Measurements from ENCODE around the gene CC2D1A.

GRCh38 chr19:13899912-13900584 is 6.0 kb upstream of the CC2D1A start:
- no peak for TF ChIP-seq POLR2AphosphoS5 (IDR thresholded peaks at IDR 0.05; ENCODE audit: low read depth)
- TF ChIP-seq, protein P1, sequence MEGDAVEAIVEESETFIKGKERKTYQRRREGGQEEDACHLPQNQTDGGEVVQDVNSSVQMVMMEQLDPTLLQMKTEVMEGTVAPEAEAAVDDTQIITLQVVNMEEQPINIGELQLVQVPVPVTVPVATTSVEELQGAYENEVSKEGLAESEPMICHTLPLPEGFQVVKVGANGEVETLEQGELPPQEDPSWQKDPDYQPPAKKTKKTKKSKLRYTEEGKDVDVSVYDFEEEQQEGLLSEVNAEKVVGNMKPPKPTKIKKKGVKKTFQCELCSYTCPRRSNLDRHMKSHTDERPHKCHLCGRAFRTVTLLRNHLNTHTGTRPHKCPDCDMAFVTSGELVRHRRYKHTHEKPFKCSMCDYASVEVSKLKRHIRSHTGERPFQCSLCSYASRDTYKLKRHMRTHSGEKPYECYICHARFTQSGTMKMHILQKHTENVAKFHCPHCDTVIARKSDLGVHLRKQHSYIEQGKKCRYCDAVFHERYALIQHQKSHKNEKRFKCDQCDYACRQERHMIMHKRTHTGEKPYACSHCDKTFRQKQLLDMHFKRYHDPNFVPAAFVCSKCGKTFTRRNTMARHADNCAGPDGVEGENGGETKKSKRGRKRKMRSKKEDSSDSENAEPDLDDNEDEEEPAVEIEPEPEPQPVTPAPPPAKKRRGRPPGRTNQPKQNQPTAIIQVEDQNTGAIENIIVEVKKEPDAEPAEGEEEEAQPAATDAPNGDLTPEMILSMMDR (conservative IDR thresholded peaks at IDR 0.05; ENCODE audit: low read depth in 2 of 2): no peak
- no peak for TF ChIP-seq EZH2 (IDR thresholded peaks at IDR 0.05; ENCODE audit: low read depth, unreplicated experiment)
- TF ChIP-seq CREB1 (CRISPR knock-in tag; IDR thresholded peaks at IDR 0.05; ENCODE audit: low read depth): no peak
- TF ChIP-seq, protein P2, sequence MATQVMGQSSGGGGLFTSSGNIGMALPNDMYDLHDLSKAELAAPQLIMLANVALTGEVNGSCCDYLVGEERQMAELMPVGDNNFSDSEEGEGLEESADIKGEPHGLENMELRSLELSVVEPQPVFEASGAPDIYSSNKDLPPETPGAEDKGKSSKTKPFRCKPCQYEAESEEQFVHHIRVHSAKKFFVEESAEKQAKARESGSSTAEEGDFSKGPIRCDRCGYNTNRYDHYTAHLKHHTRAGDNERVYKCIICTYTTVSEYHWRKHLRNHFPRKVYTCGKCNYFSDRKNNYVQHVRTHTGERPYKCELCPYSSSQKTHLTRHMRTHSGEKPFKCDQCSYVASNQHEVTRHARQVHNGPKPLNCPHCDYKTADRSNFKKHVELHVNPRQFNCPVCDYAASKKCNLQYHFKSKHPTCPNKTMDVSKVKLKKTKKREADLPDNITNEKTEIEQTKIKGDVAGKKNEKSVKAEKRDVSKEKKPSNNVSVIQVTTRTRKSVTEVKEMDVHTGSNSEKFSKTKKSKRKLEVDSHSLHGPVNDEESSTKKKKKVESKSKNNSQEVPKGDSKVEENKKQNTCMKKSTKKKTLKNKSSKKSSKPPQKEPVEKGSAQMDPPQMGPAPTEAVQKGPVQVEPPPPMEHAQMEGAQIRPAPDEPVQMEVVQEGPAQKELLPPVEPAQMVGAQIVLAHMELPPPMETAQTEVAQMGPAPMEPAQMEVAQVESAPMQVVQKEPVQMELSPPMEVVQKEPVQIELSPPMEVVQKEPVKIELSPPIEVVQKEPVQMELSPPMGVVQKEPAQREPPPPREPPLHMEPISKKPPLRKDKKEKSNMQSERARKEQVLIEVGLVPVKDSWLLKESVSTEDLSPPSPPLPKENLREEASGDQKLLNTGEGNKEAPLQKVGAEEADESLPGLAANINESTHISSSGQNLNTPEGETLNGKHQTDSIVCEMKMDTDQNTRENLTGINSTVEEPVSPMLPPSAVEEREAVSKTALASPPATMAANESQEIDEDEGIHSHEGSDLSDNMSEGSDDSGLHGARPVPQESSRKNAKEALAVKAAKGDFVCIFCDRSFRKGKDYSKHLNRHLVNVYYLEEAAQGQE (IDR thresholded peaks at IDR 0.05; ENCODE audit: unreplicated experiment): no peak
- no peak for TF ChIP-seq EZH2phosphoT487 (IDR thresholded peaks at IDR 0.05; ENCODE audit: unreplicated experiment)
- TF ChIP-seq JUNB (IDR thresholded peaks at IDR 0.05; ENCODE audit: unreplicated experiment): no peak
- TF ChIP-seq NANOG (IDR thresholded peaks at IDR 0.05; ENCODE audit: borderline replicate concordance): no peak
- TF ChIP-seq ZNF331 (CRISPR knock-in tag; IDR thresholded peaks at IDR 0.05; ENCODE audit: low read depth): no peak
- TF ChIP-seq ZNF114 (CRISPR knock-in tag; IDR thresholded peaks at IDR 0.05): no peak
- TF ChIP-seq, protein P3, sequence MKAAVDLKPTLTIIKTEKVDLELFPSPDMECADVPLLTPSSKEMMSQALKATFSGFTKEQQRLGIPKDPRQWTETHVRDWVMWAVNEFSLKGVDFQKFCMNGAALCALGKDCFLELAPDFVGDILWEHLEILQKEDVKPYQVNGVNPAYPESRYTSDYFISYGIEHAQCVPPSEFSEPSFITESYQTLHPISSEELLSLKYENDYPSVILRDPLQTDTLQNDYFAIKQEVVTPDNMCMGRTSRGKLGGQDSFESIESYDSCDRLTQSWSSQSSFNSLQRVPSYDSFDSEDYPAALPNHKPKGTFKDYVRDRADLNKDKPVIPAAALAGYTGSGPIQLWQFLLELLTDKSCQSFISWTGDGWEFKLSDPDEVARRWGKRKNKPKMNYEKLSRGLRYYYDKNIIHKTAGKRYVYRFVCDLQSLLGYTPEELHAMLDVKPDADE (IDR thresholded peaks at IDR 0.05): no peak
- TF ChIP-seq STAT1 (IDR thresholded peaks at IDR 0.05; ENCODE audit: unreplicated experiment): no peak
- no peak for TF ChIP-seq ZNF462 (CRISPR knock-in tag; IDR thresholded peaks at IDR 0.05)
